ENCODE measurements around the gene ELFN2. TPM values are rescaled to one million over a fixed set of nuclear protein-coding genes. Genes with fewer than 3 reads are reported as not detected.

ELFN2 gene
- total and polyA plus RNA-seq, 5 donors from 2014 or later, result 0.44 TPM; not detected in 4

DNA sequence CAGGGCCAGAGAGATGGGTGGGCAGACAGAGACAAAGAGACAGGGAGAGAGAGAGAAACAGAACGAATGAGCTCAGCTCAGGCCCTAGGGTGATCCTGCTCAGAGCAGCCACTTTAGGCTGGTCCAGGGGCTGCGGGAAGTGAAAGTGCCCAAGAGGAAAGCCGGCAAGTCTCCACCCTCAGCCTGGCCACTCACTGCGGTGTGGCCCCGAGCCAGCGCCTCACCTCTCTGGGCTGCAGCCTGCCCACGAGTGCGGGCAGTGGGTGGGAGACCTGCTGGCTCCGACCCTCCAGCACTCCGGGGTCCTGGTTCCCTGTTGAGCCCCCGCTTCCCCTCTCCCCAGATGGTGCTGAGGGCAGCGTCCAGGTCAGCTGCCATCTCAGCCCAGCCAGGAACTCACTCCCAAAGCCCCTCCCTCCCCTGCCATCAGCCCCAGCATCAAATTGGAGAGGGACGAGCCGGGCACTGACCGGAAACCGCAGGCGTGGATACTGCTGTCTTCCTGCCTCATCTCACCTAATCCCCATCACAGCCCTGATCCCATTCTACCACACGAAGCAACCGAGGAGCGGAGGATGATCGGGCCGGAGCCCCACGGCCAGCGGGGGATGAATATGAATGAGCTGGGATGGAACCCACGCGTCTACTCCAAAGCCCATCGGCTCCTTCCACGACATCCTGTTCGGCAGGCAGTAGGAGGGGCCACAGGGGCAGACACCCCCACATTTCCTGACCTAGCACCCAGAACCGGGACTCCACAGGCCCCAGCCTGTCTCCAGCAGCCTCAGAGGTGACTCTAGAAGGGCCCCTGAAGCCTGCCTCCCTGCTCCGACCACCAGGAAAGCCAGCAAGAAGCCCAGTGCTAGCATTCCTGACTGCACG lies 16.9 kb downstream of the ELFN2 start:
- no peak overlapping the region for H3K27ac Mint-ChIP-seq
- no peak overlapping the region for H3K4me3 Mint-ChIP-seq
- H3K4me3 ChIP-seq (ENCODE audit: low read depth, low read length), result no peak overlapping the region
- no peak overlapping the region for H3K27ac ChIP-seq (ENCODE audit: insufficient read depth, low read length, poor library complexity, severe bottlenecking)
- H3K27me3 Mint-ChIP-seq, result peaks cover 6% of the 10 kb centered on the region
- no peaks in the 10 kb centered on the region for H3K36me3 Mint-ChIP-seq
- no peaks in the 10 kb centered on the region for H3K36me3 ChIP-seq (ENCODE audit: control insufficient read depth, insufficient read depth, low read length)
- peaks cover 0 to 2% (median 0%) of the 10 kb centered on the region in 4 donors for H3K4me1 Mint-ChIP-seq
- H3K27me3 ChIP-seq (ENCODE audit: control insufficient read depth, insufficient read depth, low read length), result no peaks in the 10 kb centered on the region
- no peak for DNase-seq
- peaks cover 0 to 2% (median 0%) of the 10 kb centered on the region in 7 donors for H3K9me3 Mint-ChIP-seq
- no peaks in the 10 kb centered on the region for H3K9me3 ChIP-seq (ENCODE audit: control insufficient read depth in 2 of 2, low read length in 2 of 2)
- no peak for ATAC-seq (ENCODE audit: low read depth in 2 of 2)
- no peaks in the 10 kb centered on the region for H3K4me1 ChIP-seq (ENCODE audit: control insufficient read depth, insufficient read depth, low read length, poor library complexity, severe bottlenecking)

DNA sequence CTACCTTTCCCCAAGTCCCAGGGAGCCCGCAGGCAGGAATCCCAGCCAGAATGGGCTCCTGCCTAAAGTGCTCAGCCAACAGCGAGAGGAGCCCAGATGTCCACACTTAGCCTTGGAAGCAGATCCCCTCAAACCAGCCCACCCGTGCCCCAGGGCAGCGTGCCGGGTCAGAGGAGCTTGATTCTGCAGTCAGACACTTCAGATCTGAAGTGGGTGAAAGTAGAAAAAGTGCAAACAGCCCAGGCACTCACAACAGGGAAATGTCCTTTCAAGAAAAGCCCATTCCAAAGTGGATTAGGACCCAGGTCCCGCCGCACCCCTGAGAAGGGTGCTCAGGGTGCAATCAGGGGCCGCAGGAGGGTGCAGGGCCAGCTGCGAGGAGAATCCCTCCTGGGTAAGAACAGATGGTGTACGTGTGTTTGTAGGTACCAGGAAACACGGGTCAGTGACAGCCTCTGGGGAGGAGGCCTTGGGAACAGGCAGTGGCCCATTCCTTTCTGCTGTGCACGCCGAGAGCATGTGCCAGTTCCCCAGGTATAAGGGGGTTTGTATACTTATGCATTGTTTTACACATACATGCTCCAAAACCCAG lies 17.7 kb downstream of the ELFN2 start:
- Histone ChIP-seq H3K36me3 (ENCODE audit: control insufficient read depth, insufficient read depth, low read length) (no peaks in the 10 kb centered on the region), H3K4me1 (ENCODE audit: control insufficient read depth, insufficient read depth, low read length, poor library complexity, severe bottlenecking) (no peaks in the 10 kb centered on the region), H3K27me3 (ENCODE audit: control insufficient read depth, insufficient read depth, low read length) (no peaks in the 10 kb centered on the region), H3K4me3 (ENCODE audit: low read depth, low read length) (no peak overlapping the region), H3K9me3 (ENCODE audit: control insufficient read depth in 2 of 2, low read length in 2 of 2) (no peaks in the 10 kb centered on the region), H3K27ac (ENCODE audit: insufficient read depth, low read length, poor library complexity, severe bottlenecking) (no peak overlapping the region)
- Mint-ChIP-seq H3K4me1 (peaks cover 0 to 2% (median 0%) of the 10 kb centered on the region in 4 donors), H3K27ac (no peak overlapping the region), H3K27me3 (peaks cover 6% of the 10 kb centered on the region), H3K9me3 (peaks cover 0 to 2% (median 0%) of the 10 kb centered on the region in 7 donors), H3K4me3 (no peak overlapping the region), H3K36me3 (no peaks in the 10 kb centered on the region)
- DNase-seq, result no peak
- no peak for ATAC-seq (ENCODE audit: low read depth in 2 of 2)

DNA sequence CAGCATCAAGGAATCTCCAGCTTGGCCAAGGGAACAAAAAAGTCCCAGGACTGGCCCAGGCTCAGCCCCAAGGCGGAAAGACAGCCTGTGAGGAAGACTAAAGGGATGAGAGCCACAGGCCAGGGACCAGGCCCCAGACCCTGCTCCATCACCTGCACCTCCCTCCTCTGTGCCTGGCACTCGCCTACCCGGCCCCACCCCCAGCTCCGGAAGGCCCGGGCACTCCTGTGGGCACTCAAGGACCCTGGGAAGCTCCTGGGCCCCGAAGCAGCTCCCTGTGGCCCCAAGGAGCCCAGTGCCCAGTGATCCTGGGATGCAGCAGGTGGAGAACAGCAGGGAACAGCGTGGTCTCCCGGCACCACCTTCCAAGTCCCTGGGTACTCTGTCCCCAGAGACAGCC lies 18.2 kb downstream of the ELFN2 start:
- Histone ChIP-seq H3K4me3 (ENCODE audit: low read depth, low read length) (no peak overlapping the region), H3K4me1 (ENCODE audit: control insufficient read depth, insufficient read depth, low read length, poor library complexity, severe bottlenecking) (no peaks in the 10 kb centered on the region), H3K27me3 (ENCODE audit: control insufficient read depth, insufficient read depth, low read length) (no peaks in the 10 kb centered on the region), H3K9me3 (ENCODE audit: control insufficient read depth in 2 of 2, low read length in 2 of 2) (no peaks in the 10 kb centered on the region), H3K36me3 (ENCODE audit: control insufficient read depth, insufficient read depth, low read length) (no peaks in the 10 kb centered on the region), H3K27ac (ENCODE audit: insufficient read depth, low read length, poor library complexity, severe bottlenecking) (no peak overlapping the region)
- Mint-ChIP-seq H3K4me3 (no peak overlapping the region), H3K36me3 (no peaks in the 10 kb centered on the region), H3K9me3 (peaks cover 0 to 2% (median 0%) of the 10 kb centered on the region in 7 donors), H3K27ac (peak overlapping the region in 1 of 3 donors; percentile 55), H3K27me3 (peaks cover 4% of the 10 kb centered on the region), H3K4me1 (peaks cover 0 to 2% (median 0%) of the 10 kb centered on the region in 4 donors)
- DNase-seq (no peak), ATAC-seq (ENCODE audit: low read depth in 2 of 2) (no peak)

DNA sequence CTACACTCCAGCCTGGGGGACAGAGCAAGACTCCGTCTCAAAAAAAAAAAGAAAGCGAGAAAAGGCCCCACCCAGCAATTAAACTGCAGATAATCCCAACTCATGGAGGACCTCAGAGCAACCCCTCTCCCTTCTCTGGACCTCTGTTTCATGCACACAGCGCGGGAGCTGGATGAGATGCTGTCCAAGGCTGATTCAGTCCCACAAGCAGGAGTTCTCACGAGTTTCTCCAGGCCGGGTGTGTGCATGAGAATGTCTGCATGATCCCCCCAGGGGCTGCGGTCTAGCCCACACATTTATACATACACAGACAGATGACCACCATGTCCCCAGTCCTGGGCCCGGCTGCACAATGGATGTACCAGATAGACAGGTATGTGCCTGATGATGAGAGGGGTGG lies 19.4 kb downstream of the ELFN2 start:
- Mint-ChIP-seq H3K27me3 (no peaks in the 10 kb centered on the region), H3K36me3 (no peaks in the 10 kb centered on the region), H3K4me1 (peaks cover 0 to under 1% (median 0%) of the 10 kb centered on the region in 4 donors), H3K4me3 (no peak overlapping the region), H3K9me3 (peaks cover 0 to 4% (median 0%) of the 10 kb centered on the region in 7 donors), H3K27ac (no peak overlapping the region)
- DNase-seq (no peak), ATAC-seq (ENCODE audit: low read depth in 2 of 2) (no peak)
- Histone ChIP-seq H3K27ac (ENCODE audit: insufficient read depth, low read length, poor library complexity, severe bottlenecking) (no peak overlapping the region), H3K27me3 (ENCODE audit: control insufficient read depth, insufficient read depth, low read length) (no peaks in the 10 kb centered on the region), H3K9me3 (ENCODE audit: control insufficient read depth in 2 of 2, low read length in 2 of 2) (no peaks in the 10 kb centered on the region), H3K36me3 (ENCODE audit: control insufficient read depth, insufficient read depth, low read length) (no peaks in the 10 kb centered on the region), H3K4me3 (ENCODE audit: low read depth, low read length) (no peak overlapping the region), H3K4me1 (ENCODE audit: control insufficient read depth, insufficient read depth, low read length, poor library complexity, severe bottlenecking) (no peaks in the 10 kb centered on the region)

DNA sequence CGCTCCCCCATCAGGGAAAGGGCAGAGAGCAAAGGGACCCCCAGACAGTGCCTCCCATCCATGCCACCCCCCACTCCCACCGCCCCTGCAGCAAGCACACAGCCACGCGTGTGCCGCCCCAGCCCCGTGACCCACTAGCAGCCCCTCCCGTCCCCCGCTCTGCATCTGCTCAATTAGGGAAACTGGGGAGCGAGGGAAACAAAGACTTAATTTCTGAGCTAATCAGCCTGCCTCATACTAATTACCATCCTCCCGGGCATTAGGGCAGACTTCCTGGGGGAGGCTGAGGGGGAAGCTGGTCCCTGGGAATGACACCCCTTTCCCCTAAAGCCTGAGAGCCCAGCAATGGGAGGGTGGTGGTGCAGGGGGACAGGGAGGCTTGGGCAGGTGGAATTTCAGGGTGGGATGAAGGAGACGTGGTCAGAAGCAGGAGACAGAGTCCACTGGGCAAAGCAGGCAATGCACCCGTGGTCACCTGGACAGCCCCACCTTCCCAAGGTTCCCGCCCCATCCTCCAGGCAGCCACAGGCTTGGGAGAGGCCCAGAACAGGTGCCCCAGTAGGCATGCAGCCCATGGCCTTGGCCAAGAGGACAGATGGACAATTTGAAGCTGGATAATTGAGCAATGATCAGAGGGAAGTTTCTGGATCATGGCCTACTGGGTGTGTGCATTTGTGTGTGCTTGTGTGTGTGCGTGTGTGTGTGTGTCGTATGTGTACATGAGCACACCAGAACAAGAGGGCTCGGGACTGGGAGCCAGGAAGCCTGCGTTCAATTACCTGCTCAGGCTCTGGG lies 20.6 kb downstream of the ELFN2 start:
- peaks cover 0 to 2% (median 0%) of the 10 kb centered on the region in 7 donors for H3K9me3 Mint-ChIP-seq
- Histone ChIP-seq H3K27ac (ENCODE audit: insufficient read depth, low read length, poor library complexity, severe bottlenecking) (no peak overlapping the region), H3K9me3 (ENCODE audit: control insufficient read depth in 2 of 2, low read length in 2 of 2) (no peaks in the 10 kb centered on the region), H3K27me3 (ENCODE audit: control insufficient read depth, insufficient read depth, low read length) (no peaks in the 10 kb centered on the region), H3K4me3 (ENCODE audit: low read depth, low read length) (no peak overlapping the region), H3K4me1 (ENCODE audit: control insufficient read depth, insufficient read depth, low read length, poor library complexity, severe bottlenecking) (no peaks in the 10 kb centered on the region), H3K36me3 (ENCODE audit: control insufficient read depth, insufficient read depth, low read length) (no peaks in the 10 kb centered on the region)
- H3K27me3 Mint-ChIP-seq, result no peaks in the 10 kb centered on the region
- ATAC-seq (ENCODE audit: low read depth in 2 of 2), result no peak
- no peak overlapping the region for H3K4me3 Mint-ChIP-seq
- no peaks in the 10 kb centered on the region for H3K36me3 Mint-ChIP-seq
- no peaks in the 10 kb centered on the region for H3K4me1 Mint-ChIP-seq
- no peak overlapping the region for H3K27ac Mint-ChIP-seq
- no peak for DNase-seq

DNA sequence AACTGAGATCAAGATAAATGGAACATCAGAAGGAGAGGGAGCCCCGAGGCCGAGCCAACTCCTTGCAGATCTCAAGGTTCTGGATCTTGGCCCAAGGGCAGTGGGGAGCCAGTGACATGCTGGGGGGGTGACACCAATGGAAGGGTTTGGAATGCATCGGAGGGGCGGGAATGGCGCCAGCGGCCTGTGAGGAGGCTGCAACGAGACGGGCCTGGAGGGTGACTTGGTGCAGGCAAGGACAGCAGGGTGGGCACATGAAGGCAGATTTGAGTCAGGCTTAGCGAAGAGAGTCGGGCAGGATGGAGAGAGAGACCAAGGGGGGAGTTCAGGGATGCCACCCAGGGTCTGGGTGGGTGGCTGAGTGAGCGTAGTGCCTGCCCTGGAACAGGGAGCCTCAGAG lies 23.2 kb downstream of the ELFN2 start:
- no peak for ATAC-seq (ENCODE audit: low read depth in 2 of 2)
- no peak overlapping the region for H3K27ac Mint-ChIP-seq
- H3K27me3 ChIP-seq (ENCODE audit: control insufficient read depth, insufficient read depth, low read length), result no peaks in the 10 kb centered on the region
- H3K4me1 Mint-ChIP-seq, result no peaks in the 10 kb centered on the region
- H3K4me1 ChIP-seq (ENCODE audit: control insufficient read depth, insufficient read depth, low read length, poor library complexity, severe bottlenecking), result no peaks in the 10 kb centered on the region
- H3K9me3 ChIP-seq (ENCODE audit: control insufficient read depth in 2 of 2, low read length in 2 of 2), result no peaks in the 10 kb centered on the region
- H3K36me3 ChIP-seq (ENCODE audit: control insufficient read depth, insufficient read depth, low read length), result no peaks in the 10 kb centered on the region
- no peaks in the 10 kb centered on the region for H3K36me3 Mint-ChIP-seq
- peaks cover 0 to 2% (median 0%) of the 10 kb centered on the region in 7 donors for H3K9me3 Mint-ChIP-seq
- no peaks in the 10 kb centered on the region for H3K27me3 Mint-ChIP-seq
- H3K4me3 ChIP-seq (ENCODE audit: low read depth, low read length), result no peak overlapping the region
- no peak overlapping the region for H3K27ac ChIP-seq (ENCODE audit: insufficient read depth, low read length, poor library complexity, severe bottlenecking)
- no peak overlapping the region for H3K4me3 Mint-ChIP-seq
- DNase-seq, result no peak

DNA sequence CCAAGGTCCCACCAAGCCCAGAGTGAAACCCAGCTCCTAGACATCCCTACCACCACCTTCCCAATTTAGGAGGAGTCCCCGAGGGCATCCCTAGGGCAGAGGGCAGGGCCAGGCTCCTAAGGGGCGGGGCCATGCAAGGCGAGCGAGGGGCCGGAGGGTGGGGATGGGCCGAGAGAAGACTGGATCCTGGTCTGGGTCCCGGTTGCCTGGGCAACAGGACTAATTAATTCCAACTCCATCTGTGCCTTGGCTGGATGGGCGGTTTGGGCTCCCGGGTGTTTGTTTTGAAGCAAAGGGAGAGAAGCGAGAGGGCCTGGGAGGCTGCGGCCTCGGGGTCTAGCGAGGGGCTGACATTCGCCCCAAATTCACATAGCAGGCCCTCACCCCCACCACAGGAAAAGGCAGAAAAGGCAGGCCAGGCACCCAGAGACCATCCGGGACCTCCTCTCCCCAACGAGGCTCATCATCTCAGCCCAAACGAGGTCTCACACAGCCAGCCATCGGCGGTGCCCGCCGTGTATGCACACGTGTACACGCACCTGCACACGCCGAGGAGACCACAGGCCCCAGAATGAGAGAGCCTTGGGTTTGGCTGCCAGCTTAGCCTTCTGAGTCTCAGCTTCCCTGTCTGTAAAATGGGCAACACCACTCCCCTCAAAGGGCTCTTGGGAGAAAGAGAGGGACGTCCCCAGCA lies 23.9 kb downstream of the ELFN2 start:
- DNase-seq (no peak), ATAC-seq (ENCODE audit: low read depth in 2 of 2) (no peak)
- H3K36me3 Mint-ChIP-seq, result no peaks in the 10 kb centered on the region
- H3K36me3 ChIP-seq (ENCODE audit: control insufficient read depth, insufficient read depth, low read length), result no peaks in the 10 kb centered on the region
- H3K4me1 ChIP-seq (ENCODE audit: control insufficient read depth, insufficient read depth, low read length, poor library complexity, severe bottlenecking), result no peaks in the 10 kb centered on the region
- H3K4me1 Mint-ChIP-seq, result no peaks in the 10 kb centered on the region
- no peaks in the 10 kb centered on the region for H3K27me3 ChIP-seq (ENCODE audit: control insufficient read depth, insufficient read depth, low read length)
- no peak overlapping the region for H3K27ac Mint-ChIP-seq
- no peak overlapping the region for H3K4me3 Mint-ChIP-seq
- H3K9me3 ChIP-seq (ENCODE audit: control insufficient read depth in 2 of 2, low read length in 2 of 2), result no peaks in the 10 kb centered on the region
- no peak overlapping the region for H3K27ac ChIP-seq (ENCODE audit: insufficient read depth, low read length, poor library complexity, severe bottlenecking)
- peaks cover 0 to 2% (median 0%) of the 10 kb centered on the region in 7 donors for H3K9me3 Mint-ChIP-seq
- H3K4me3 ChIP-seq (ENCODE audit: low read depth, low read length), result no peak overlapping the region
- H3K27me3 Mint-ChIP-seq, result no peaks in the 10 kb centered on the region

Measured in CD4-positive, CD25-positive, alpha-beta regulatory T cell (primary cell).